Measurements from ENCODE around the gene F11R. TPM values are rescaled to one million over a fixed set of nuclear protein-coding genes. Genes with fewer than 3 reads are reported as not detected.

F11R gene
- total RNA-seq, 2 experiments from 2014 or later, result 13.5 to 25.0 TPM

GRCh38 chr1:161001525-161001924 lies 19.4 kb downstream of the F11R start:
- DNase-seq (ENCODE audit: low spot score), result no peak
- Histone ChIP-seq H3K4me3 (ENCODE audit: low read depth, low read length, poor library complexity, severe bottlenecking) (no peak overlapping the region), H3K9me3 (ENCODE audit: low read length) (no peaks in the 10 kb centered on the region), H3K4me1 (ENCODE audit: insufficient read depth, low read length, poor library complexity, severe bottlenecking) (peaks cover 11% of the 10 kb centered on the region), H4K20me1 (ENCODE audit: insufficient read depth, low read length) (no peaks in the 10 kb centered on the region), H3K36me3 (ENCODE audit: insufficient read depth, low read length) (peaks cover 12% of the 10 kb centered on the region), H2AFZ (ENCODE audit: low read length) (no peak overlapping the region), H3K4me2 (ENCODE audit: low read length) (no peak overlapping the region), H3K79me2 (ENCODE audit: insufficient read depth, low read depth, low read length) (no peaks in the 10 kb centered on the region), H3K9me2 (ENCODE audit: insufficient read depth, low read length) (no peaks in the 10 kb centered on the region), H3K27ac (ENCODE audit: low read depth, low read length, poor library complexity, severe bottlenecking) (no peak overlapping the region)
- no TSS peak for BruUV-seq (replicated peaks)
- ChIA-PET POLR2A (interaction anchor here (0.6 to 0.7 kb wide), 2 partner anchors 50 to 369 kb away, joined by 3 to 7 read pairs; no protein-coding TSS in a partner anchor), CTCF (ENCODE audit: unreplicated experiment) (no interaction called here)
- intact Hi-C loops (cut with micrococcal nuclease; ENCODE audit: unreplicated experiment), result no loop called here
- no peak for TF ChIP-seq EZH2phosphoT487 (IDR thresholded peaks at IDR 0.05; ENCODE audit: borderline replicate concordance, low read depth, low read length)
- TF ChIP-seq, protein P1, sequence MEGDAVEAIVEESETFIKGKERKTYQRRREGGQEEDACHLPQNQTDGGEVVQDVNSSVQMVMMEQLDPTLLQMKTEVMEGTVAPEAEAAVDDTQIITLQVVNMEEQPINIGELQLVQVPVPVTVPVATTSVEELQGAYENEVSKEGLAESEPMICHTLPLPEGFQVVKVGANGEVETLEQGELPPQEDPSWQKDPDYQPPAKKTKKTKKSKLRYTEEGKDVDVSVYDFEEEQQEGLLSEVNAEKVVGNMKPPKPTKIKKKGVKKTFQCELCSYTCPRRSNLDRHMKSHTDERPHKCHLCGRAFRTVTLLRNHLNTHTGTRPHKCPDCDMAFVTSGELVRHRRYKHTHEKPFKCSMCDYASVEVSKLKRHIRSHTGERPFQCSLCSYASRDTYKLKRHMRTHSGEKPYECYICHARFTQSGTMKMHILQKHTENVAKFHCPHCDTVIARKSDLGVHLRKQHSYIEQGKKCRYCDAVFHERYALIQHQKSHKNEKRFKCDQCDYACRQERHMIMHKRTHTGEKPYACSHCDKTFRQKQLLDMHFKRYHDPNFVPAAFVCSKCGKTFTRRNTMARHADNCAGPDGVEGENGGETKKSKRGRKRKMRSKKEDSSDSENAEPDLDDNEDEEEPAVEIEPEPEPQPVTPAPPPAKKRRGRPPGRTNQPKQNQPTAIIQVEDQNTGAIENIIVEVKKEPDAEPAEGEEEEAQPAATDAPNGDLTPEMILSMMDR (conservative IDR thresholded peaks at IDR 0.05; ENCODE audit: low read length), result no peak

DNA sequence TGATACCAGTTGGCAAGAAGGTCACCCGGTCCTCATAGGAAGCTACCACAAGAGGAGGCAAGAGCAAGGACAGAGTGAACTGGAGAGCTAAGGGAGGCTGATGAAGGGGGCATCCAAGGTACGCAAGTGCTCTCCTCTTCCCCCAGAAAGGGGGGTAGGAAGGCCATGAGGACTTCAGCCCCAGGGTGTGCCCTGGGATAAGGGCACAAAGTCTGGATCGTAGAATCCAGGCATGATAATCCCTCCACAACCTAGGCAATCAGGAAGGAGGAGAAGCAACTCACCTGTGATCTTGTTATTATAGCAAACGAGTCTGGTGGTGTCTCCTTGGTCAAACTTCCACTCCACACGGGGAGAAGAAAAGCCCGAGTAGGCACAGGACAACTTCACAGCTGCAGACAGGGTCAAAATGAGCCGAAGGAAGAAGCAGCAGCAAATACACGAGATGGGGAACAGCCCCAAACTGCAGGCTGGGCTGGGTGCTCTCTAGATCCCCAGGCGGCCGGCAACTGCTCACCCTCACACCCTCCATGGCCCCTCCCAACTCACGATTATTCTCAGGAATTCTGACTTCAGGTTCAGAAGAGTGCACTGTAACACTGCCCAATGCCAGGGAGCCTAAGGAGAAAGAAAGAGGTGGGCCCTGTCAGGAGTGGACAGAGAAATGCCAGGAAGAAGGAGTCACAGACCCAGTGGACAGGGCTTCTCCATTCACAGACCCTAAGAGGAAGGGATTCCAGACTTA lies 20.0 kb downstream of the F11R start:
- BruUV-seq (replicated peaks), result no TSS peak
- DNase-seq (ENCODE audit: low spot score), result no peak
- H3K36me3 ChIP-seq (ENCODE audit: insufficient read depth, low read length), result peaks cover 12% of the 10 kb centered on the region
- no peak overlapping the region for H3K27ac ChIP-seq (ENCODE audit: low read depth, low read length, poor library complexity, severe bottlenecking)
- no peak overlapping the region for H3K4me2 ChIP-seq (ENCODE audit: low read length)
- H3K4me3 ChIP-seq (ENCODE audit: low read depth, low read length, poor library complexity, severe bottlenecking), result no peak overlapping the region
- no peaks in the 10 kb centered on the region for H4K20me1 ChIP-seq (ENCODE audit: insufficient read depth, low read length)
- CTCF ChIA-PET (ENCODE audit: unreplicated experiment), result no interaction called here
- TF ChIP-seq, protein P1 (conservative IDR thresholded peaks at IDR 0.05; ENCODE audit: low read length), result no peak
- no peak for TF ChIP-seq EZH2phosphoT487 (IDR thresholded peaks at IDR 0.05; ENCODE audit: borderline replicate concordance, low read depth, low read length)
- intact Hi-C loops (cut with micrococcal nuclease; ENCODE audit: unreplicated experiment), result no loop called here
- H3K79me2 ChIP-seq (ENCODE audit: insufficient read depth, low read depth, low read length), result no peaks in the 10 kb centered on the region
- H2AFZ ChIP-seq (ENCODE audit: low read length), result no peak overlapping the region
- no peaks in the 10 kb centered on the region for H3K9me2 ChIP-seq (ENCODE audit: insufficient read depth, low read length)
- POLR2A ChIA-PET, result no interaction called here
- peaks cover 11% of the 10 kb centered on the region for H3K4me1 ChIP-seq (ENCODE audit: insufficient read depth, low read length, poor library complexity, severe bottlenecking)
- no peaks in the 10 kb centered on the region for H3K9me3 ChIP-seq (ENCODE audit: low read length)

DNA sequence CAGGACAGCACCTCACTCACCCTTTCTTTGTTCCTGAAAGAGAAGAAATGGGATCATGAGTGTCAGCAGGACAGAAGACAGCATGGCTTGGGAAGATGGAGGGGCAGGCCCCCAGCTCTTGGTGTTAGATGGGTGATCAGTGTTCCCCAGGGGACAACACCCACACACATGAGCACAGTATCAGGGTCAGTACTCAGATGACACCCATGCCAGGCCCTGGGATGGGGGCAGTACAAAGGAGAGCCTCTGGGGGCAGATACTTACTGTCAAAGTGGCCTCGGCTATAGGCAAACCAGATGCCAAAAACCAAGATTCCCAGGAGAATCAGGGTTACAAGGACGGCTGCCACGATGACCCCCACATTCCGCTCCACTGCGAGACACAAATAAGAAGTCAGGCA lies 21.6 kb downstream of the F11R start:
- H3K9me2 ChIP-seq (ENCODE audit: insufficient read depth, low read length), result no peaks in the 10 kb centered on the region
- H4K20me1 ChIP-seq (ENCODE audit: insufficient read depth, low read length), result no peaks in the 10 kb centered on the region
- no TSS peak for BruUV-seq (replicated peaks)
- no peak overlapping the region for H3K4me3 ChIP-seq (ENCODE audit: low read depth, low read length, poor library complexity, severe bottlenecking)
- peaks cover 11% of the 10 kb centered on the region for H3K4me1 ChIP-seq (ENCODE audit: insufficient read depth, low read length, poor library complexity, severe bottlenecking)
- H2AFZ ChIP-seq (ENCODE audit: low read length), result no peak overlapping the region
- ChIA-PET CTCF (ENCODE audit: unreplicated experiment) (interaction anchor here (0.5 kb wide), 1 partner anchor 43 kb away, joined by 3 read pairs; no protein-coding TSS in a partner anchor), POLR2A (no interaction called here)
- no peak for DNase-seq (ENCODE audit: low spot score)
- H3K79me2 ChIP-seq (ENCODE audit: insufficient read depth, low read depth, low read length), result no peaks in the 10 kb centered on the region
- H3K9me3 ChIP-seq (ENCODE audit: low read length), result no peaks in the 10 kb centered on the region
- H3K36me3 ChIP-seq (ENCODE audit: insufficient read depth, low read length), result peaks cover 12% of the 10 kb centered on the region
- intact Hi-C loops (cut with micrococcal nuclease; ENCODE audit: unreplicated experiment), result loop anchor here (5.0 kb wide), 1 partner anchor 158 kb away; the partner anchor contains the start of gene USP21
- H3K27ac ChIP-seq (ENCODE audit: low read depth, low read length, poor library complexity, severe bottlenecking), result no peak overlapping the region
- no peak overlapping the region for H3K4me2 ChIP-seq (ENCODE audit: low read length)
- TF ChIP-seq, protein P1 (conservative IDR thresholded peaks at IDR 0.05; ENCODE audit: low read length), result 0 out of 2 replicates have a peak, but pooled peaks have one; percentile 19
- TF ChIP-seq EZH2phosphoT487 (IDR thresholded peaks at IDR 0.05; ENCODE audit: borderline replicate concordance, low read depth, low read length), result no peak

Measured in OCI-LY7 (cell line).